Stimulated activated CD8-positive, alpha-beta memory T cell treated with anti-CD3 and anti-CD28 coated beads, Interleukin-12 subunit alpha, Interleukin-12 subunit beta, amount 100 ng/mL, for 1 hour (primary cell): ENCODE measurements around the gene LPIN2.
"Not testable (repeated sequence)": the region's sequence is repeated elsewhere in the genome, so short reads cannot be mapped to it uniquely, and the experiment has no call there.

Experiments used
- DNase-seq: peaks from one replicate; pipeline ENCODE4 v3.0.0-alpha.2; 2020; ENCODE audit warnings: low read depth

Gene LPIN2

DNA sequence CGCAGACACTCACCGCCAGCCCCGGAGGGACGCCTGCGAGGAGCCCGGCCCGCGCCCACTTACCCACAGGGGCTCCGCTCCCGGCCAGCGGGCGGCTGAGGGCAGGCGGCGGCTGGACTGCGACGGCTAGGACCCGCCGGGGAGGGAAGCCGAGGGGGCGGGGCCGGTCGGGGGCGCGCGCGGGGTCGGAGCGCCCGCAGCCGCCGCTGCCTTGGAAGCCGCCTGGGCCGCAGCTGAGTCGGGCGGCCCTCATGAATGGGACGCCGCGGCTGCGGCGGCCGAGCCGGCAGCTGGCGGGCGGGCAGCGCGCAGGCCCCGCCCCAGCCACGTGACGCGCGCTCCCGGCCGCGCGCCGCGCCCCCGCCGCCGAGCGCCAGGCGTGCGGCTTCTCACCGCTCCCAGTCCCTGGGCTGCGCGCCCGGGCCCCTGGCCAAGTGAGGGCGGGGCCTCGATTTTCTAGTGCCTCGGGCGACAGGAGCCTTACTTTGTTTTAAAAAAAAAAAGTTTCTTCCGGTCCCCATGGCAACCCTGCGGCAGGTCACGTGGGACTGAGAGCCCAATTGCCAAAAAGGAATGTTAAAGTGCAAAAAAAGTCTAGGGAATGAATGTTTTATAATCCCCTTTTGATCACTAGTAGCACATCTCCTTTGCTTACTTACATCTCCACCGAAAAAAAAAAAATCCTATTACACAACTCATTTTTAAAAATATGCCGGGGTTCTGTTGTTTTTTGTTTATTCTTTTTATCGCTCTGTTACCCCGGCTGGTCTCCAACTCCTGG, at the start of gene LPIN2:
LPIN2 (minus strand) TSS at position 121 of the 781 bp plus-strand sequence. CDS start 52,304 bp downstream, outside the sequence.
- DNase-seq = peak; percentile 88

GRCh38 chr18:3061581-3062312, 48.8 kb upstream of the LPIN2 start:
- DNase-seq = no peak

DNA sequence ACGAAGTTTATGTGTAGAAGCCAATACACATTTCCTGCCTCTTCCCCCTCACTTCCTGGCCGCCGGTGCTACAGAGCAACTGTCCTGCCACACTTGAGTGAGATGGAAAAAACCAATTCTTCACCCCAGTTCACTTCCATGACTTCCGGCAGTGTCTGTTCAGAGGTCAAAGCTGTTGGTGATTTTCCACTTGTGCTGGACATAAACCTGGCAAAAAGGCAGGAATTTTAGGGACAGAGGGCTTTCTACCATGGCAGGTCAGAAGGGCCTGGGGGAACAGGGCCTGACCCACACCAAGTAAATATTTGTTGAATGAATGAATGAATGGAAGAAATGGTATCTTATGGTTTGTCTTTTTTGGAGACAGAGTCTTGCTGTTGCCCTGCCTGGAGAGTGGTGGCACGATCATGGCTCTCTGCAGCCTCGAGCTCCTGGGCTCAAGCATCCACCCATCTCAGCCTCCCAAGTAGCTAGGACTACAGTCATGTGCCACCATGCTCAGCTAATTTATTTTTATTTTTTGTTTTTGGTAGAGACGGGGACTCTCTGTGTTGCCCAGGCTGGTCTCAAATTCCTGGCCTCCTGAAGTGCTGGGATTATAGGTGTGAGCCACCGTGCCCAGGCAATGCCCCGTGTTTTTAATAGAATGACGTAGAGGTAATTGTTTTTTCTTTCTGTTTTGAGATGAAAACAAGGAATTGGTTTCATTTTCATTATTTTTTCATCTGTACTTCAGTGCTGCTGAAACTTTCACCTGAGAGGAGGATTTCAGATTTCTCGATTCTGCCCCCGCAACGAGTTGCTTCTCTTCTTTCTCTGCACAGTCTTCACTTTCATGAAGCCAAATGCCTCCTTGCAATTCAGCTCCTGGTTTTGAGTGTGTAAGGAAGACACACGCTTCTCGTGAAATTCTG, 48.0 kb upstream of the LPIN2 start:
- DNase-seq = peak; percentile 27

- no peak for DNase-seq
Measured at GRCh38 chr18:3059272-3059671, 46.3 kb upstream of the LPIN2 start.

GRCh38 chr18:3058328-3059191, 45.6 kb upstream of the LPIN2 start:
- no peak for DNase-seq

GRCh38 chr18:3057526-3057925, 44.6 kb upstream of the LPIN2 start:
- no peak for DNase-seq

- DNase-seq = no peak
Measured at GRCh38 chr18:3056311-3056710, 43.4 kb upstream of the LPIN2 start.

GRCh38 chr18:3055816-3056215, 42.9 kb upstream of the LPIN2 start:
- DNase-seq = no peak

DNA sequence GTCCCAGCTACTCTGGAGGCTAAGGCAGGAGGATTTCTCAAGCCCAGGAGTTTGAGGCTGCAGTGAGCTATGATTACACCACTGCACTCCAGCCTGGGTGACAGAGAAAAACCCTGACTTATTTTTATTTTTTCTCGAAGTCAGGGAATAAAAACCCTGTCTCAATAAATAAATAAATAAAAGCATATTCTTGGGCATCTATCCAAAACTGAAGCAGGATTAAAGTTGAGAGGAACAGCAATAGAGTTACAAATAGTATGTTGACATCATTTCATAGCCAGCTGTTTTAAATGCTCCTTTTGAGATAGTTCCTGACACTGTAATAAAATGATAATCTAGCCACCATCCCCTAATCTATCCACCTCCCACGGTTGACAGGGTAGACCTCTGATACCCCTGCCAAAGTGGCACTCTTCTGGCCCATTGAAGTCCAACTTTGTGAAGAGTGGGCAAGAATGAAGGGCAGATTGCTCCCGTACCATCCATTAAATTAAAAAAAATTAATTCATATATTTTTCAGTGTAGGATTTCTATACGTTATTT, 42.3 kb upstream of the LPIN2 start:
- DNase-seq = no peak

DNA sequence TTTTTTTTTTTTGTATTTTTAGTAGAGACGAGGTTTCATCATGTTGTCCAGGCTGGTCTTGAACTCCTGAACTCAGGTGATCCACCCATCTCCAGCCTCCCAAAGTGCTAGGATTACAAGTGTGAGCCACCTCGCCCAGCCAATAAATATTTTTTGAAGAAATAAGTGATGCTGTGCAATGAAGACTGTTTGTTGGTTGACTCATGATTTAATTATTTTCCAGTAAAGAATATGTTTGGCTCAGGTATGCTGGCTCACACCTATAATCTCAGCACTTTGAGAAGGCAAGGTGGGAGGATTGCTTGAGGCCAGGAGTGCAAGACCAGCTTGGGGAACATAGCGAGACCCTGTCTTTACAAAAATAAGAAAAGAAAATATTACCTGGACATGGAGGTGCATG, 41.8 kb upstream of the LPIN2 start:
- DNase-seq = no peak

DNA sequence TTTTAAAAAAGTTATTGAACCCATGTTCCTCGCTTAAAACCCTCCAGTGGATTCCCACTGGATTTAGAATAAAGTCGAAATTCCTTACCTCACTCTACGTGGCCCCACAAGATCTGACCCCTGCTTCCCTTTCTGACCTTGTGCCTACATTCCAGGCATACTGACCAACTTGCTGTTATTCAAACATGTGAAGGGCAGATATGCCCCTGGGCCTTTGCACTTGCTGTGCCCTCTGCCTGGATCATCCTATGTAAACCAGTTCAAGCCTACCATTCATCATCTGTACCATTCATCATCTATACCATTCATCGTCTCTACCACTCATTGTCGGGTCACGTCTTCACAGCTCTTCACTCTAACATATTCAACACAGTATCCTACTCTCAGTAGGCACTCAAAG, 41.3 kb upstream of the LPIN2 start:
- no peak for DNase-seq

GRCh38 chr18:3053081-3053480, 40.1 kb upstream of the LPIN2 start:
- no peak for DNase-seq

- DNase-seq = no peak
Measured at GRCh38 chr18:3052411-3052758, 39.4 kb upstream of the LPIN2 start.

GRCh38 chr18:3051718-3052410, 38.9 kb upstream of the LPIN2 start:
- no peak for DNase-seq

GRCh38 chr18:3049897-3050454, 37.0 kb upstream of the LPIN2 start:
- not testable (repeated sequence) for DNase-seq

DNA sequence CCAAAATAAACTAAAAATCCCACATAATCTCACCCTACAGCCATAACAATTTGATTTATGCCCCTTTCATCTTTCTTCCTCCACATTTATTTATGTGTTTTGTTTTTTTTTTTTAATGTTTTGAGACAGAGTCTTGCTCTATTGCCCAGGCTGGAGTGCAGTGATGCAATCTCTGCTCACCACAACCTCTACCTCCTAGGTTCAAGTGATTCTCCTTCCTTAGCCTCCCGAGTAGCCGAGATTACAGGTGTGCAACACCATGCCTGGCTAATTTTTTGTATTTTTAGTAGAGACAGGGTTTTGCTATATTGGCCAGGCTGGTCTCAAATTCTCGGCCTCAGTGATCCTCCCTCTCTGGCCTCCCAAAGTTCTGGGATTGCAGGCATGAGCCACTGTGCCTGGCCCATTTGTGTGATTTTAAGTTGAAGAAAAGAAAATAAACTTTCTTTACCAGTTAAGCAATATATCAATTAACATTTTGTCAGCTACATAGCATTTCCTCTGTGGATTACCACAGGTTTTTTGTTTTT, 35.9 kb upstream of the LPIN2 start:
- no peak for DNase-seq

GRCh38 chr18:3048121-3048520, 35.2 kb upstream of the LPIN2 start:
- no peak for DNase-seq

- DNase-seq = no peak
Measured at GRCh38 chr18:3046216-3046808, 33.4 kb upstream of the LPIN2 start.

DNA sequence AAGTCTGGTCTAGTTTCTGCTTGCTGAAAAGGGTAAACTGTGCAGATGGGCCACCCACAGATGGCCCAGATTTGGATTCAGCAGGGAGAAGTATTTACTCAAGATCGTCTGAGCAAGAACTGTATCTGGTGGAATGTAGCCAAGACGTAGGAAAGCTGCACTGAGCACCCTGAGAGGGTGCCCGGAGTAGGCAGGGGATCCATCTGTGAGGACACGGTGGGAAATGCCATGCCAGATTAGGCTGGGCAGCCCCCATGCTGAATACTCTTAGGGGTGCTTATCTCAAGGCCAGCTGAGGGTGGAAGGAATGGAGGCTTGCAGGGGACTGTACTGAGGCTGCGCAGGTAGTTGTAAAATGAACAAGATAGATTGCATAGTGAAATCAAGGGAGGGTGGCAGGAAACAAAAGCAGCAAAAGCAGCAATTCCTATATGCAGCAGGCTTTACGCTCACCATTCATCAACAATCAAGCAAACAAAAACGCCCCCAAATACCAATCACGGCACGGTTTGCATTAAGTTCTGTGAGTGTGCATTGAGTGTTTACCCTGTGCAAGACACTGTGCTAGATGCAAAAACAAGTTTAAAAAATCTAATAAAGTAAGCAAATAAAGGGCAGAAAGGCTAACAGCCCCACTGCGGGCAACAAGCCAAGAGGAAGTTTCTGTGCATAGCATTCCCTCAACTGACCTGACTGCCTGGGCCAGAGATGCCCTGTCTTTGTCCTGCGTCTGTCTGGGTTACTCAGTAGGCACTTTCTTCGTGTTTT, 32.2 kb upstream of the LPIN2 start:
- no peak for DNase-seq
